ENCODE measurements around the gene IQCM.

Gene IQCM, protein sequence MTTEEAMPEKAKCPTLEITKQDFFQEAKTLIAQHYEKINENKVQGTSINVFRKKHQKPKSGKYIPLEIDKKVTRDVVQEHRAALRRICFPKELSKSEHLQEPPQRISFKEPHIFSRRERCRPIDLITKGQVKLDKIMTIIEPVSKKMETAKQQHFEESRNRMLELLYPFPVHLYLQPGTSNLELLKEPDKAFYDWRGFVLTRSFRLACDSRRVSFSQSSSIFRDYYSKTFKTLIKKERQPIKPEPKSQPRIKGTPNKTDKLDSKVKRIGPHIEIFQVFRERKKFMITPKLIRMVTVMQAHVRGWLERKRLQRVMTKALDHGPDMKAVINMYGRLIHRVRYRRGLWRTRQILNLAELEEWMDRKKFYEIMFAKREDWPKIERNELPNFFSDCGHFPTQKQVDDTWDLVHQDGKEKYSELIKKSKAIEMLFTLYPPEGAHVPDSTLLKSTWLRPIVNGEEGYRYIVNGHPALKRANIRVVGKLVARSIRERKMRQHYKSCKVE

DNA sequence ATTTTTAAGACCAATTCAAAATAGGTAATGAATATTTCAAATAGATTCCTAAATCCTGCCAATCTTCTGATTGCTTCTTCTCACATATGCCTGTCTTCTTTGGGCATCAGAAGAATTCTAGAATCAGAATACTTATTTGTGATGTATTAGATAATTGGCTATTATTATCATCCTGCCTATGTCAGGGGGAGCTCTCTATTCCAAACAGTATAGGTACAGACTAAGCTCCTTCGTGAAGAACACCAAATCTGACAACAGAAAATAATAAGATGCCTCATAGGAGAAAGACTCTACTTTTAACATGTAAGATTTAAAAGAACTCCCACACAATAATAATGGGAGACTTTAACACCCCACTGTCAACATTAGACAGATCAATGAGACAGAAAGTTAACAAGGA, at the start of gene IQCM:
IQCM (minus strand) TSS at position 101 of the 400 bp plus-strand sequence. CDS start 73,152 bp downstream, outside the sequence.
- no peak for DNase-seq (ENCODE audit: low read depth)

DNA sequence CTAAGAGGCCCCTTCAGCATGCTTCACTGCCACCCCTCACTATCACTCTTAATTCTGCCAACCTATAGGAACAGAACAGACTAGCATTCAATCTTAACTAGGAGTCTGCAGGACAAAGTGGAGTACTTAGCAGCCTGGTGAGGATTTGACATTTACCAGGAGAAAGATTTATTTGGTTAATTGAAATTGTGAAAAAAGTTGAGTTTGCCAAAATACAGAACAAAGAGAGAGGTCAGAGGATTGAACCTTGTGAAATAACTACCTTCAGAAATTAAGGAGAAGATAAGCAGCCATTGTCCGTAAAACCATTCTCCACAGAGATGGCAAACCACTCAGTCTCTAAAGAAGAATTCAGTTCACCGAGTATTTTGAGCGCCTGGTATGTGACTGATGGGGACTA, 41.8 kb upstream of the IQCM start:
- DNase-seq (ENCODE audit: low read depth), result no peak

DNA sequence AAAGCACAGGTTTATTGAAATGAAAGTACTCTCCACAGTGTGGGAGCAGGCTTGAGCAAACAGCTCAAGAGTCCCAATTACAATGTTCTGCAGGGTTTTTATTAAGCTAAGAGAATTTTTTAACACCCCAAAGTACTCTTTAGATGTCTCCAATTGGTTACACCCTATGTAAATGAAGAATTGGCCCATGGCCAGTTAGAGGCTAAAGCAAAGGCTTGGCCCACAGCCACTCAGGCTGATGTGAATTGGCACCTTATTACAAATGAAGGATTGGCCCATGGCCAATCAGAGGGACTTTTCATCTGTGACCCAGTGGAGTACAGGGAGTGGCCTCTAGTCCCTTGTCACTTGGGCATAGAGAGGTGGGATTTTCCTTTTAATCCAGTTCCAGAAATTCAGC, 30.1 kb upstream of the IQCM start:
- DNase-seq (ENCODE audit: low read depth), result no peak

DNA sequence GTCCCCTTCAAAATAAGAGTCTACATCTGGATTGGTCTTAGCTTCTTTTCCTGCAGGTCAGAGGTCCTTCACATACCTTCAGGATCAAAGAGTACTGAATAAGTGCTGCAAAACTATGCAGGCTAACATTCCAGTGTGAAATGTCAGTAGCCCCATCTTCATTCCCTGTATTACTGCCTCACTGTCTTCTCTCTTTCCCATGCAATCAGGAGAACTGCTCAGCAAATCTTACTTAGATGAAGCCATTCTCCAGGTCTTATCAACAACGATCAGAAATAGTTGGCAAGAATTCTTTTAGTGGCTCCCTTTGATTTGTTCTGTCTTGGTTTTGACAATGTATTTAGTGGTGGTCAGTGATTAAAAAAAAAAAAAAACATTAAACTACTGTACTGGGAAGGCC, 26.0 kb upstream of the IQCM start:
- DNase-seq (ENCODE audit: low read depth), result no peak

DNA sequence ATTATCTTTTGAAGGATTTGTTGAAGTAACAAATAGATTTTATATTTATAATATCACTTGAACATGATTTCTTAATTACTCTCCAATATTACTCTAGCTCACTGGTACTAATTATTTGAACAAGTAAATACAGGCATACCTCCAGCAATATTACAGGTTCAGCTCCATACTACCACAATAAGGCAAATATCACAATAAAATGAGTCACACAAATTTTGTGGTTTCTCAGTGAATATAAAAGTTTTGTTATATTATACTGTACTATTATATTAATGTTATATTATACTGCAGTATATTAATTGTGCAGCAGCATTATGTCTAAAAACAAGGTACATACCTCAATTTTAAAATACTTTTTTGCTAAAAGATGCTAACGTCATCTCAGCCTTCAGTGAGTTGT, 22.4 kb upstream of the IQCM start:
- DNase-seq (ENCODE audit: low read depth), result no peak

DNA sequence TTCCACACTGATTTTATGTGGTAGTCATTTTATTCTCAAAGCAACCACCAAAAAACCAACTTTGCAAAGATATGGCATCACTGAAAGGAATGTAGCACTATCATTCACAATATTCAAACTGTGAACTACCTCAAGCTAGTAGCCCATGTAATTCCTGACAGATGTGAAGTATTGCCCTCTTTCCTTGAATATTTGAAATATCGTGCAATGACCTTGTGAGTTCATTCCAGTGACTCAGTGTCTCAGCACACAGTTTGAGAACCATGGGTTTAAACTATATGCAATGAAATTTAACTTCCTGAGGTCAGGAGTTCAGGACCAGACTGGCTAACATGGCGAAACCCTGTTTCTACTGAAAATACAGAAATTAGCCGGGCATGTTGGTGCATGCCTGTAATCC, 20.9 kb upstream of the IQCM start:
- DNase-seq (ENCODE audit: low read depth), result no peak

DNA sequence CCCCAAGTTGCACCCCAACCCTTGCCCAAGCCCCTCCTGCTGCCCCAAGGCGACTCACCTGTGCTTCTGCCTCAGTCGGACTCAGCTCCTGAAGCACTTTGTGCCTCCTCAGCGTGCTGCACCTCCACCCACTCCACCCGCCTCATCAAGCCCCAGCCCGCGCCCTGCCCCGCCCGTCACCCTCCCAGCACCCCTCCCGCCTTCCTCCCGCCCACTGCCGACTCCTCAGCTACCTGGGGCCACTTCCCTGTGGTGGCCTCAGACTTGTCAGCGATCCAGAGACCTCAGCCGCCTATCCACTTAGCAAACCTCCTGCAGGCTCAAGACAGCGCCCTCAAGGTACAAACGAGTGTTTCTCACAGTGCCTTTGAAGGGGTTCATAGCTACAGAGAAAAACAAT, 19.6 kb upstream of the IQCM start:
- no peak for DNase-seq (ENCODE audit: low read depth)

DNA sequence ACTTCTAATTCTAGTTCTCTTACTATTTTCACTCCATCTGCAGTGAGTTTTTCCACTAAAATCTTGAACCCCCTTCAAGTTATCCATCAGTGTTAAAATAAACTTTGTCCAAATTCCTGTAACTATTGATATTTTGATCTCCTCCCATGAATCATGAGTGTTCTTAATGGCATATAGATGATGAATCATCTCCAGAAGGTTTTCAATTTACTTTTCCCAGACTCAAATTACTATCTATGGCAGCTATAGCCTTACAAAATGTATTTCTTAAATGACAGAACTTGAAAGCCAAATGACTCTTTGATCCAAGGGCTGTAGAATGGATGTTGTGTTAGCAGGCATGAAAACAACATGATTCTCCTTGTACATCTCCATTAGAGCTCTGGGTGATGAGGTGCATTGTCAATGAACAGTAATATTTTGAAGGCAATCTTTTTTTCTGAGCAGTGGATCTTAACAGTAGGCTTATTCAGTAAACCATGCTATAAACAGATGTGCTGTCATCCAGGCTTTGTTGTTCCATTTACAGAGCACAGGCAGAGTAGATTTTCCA, 16.1 kb upstream of the IQCM start:
- no peak for DNase-seq (ENCODE audit: low read depth)

DNA sequence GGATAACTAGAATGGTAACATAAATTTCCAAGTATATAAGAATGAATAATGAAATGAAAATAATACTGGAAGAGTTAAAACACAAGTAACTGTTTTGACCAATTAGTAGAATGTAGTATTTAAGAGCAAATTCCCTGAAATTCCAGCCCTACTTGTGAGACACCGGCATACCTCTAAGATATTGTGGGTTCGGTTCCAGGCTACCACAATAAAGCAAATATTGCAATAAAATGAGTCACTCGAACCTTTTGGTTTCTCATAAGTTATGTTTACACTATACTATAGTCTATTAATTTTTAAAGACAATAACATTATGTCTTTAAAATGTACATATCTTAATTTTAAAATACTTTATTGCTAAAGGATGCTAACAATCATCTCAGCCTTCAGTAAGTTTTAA, 15.2 kb upstream of the IQCM start:
- no peak for DNase-seq (ENCODE audit: low read depth)

DNA sequence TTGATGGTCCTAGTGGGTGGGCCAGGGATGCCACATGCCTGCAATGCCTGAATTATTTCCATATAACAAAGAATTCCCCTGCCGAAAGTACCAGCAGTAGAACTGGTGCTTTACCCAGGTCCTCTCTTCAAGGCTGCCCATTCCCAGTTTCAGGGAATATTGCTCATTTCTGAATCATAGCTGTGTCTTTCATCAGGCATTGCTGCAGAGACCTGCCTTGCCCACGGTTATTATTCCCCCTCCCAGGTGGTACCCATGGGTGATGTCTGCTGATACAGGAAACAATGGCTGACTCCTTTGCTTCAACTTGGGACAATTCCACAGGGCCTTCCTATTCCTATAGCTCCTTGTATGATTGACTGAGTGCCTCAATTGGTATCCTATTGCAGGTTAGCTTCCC, 9.7 kb upstream of the IQCM start:
- no peak for DNase-seq (ENCODE audit: low read depth)

DNA sequence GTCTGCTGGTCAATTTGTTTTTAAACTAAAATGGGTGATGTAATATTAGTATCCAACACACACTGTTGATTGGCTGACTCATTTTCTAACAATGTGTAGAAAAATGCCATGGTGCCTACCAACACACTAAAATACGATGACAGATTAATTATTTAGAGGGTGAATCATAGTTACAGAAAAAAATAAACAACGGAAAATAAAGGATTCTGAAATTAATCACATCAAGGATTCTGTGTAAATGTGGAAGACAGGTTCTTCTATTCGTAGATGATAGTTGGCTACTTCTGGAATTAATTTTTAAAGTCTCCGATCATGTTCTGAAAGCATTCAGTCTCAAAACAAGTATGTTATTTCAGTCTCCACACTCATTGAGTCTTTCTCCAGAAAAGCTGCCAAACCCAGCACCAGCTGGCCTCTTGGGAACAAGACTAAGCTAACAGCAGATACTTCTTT, 8.2 kb upstream of the IQCM start:
- DNase-seq (ENCODE audit: low read depth), result no peak

DNA sequence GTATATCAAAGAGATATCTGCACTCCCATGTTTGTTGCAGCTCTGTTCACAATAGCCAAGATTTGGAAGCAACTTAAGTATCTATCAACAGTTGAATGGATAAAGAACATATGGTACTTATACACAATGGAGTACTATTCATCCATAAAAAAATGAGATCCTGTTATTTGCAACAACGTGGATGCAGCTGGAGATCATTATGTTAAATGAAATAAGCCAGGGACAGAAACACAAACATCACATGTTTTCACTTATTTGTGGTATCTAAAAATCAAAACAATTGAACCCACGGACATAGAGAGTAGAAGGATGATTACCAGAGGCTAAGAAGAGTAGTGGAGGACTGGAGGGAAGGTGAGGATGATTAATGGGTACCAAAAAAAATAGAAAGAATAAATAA, 14.2 kb downstream of the IQCM start:
- DNase-seq (ENCODE audit: low read depth), result no peak

DNA sequence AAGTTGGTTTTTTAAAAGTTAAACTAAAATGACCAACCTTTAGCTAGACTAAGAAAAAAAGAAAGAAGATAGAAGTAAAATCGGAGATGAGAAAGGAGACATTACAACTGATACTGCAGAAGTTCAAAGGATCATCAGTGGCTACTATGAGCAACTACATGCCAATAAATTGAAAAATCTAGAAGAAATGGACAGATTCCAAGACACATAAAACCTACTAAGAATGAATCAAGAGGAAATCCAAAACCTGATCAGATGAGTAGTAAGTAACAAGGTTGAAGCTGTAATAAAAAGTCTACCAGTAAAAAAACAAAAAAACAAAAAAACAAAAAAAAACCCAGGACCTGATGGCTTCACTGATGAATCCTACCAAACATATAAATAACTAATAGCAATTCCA, 16.1 kb downstream of the IQCM start:
- DNase-seq (ENCODE audit: low read depth), result no peak

DNA sequence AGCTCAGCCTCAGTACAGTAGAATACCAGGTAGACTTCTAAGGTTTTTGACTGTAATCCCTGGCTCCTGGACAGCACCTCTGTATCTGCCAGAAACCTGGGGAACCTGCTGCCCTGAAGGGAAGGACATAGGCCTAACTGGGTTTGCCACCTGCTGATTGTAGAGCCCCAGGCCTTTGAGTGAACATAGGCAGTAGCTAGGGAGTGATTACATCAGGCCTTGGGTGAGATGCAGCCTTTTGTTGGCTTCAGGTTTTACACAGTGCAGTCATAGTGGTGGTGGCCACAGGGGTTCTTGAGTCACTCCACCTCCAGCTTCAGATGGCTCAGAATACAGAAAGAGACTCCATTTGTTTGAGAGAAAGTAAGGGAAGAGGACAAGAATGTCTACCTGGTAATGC, 19.3 kb downstream of the IQCM start:
- DNase-seq (ENCODE audit: low read depth), result no peak

DNA sequence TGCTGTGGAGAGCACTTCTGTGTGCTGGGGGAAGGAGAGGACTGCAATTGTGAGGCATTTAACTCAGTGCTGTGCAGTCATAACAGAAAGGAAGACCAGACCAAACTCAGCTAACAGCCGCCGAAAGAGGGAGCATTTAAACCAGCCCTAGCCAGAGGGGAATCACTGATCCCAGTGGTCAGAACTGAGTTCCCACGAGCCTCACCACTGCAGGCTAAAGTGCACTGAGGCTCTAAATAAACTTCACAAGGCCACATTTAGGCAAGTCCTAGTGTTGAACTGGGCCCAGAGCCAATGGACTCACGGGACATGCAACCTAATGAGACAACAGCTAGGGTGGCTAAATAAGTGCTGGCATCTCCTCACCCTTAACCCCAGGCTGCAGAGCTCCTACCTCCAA, 20.4 kb downstream of the IQCM start:
- DNase-seq (ENCODE audit: low read depth), result no peak

DNA sequence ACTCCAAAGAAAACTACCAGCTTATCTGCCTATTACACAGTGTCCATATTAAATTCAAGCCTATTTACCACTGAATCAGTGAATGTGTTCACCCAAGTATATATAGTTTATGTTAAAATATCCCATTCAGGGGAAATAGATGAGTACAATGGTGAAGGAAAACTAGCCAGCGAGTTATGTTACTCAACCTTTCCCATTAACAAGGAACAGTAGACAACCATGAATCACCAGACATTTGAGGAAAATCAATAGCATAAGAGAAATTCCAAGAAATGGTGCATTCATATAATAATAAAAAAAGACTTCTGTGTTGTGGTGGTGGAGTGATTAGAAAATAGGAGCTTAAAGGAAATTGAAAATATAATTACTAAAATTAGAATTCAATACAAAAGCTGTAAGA, 21.3 kb downstream of the IQCM start:
- no peak for DNase-seq (ENCODE audit: low read depth)

DNA sequence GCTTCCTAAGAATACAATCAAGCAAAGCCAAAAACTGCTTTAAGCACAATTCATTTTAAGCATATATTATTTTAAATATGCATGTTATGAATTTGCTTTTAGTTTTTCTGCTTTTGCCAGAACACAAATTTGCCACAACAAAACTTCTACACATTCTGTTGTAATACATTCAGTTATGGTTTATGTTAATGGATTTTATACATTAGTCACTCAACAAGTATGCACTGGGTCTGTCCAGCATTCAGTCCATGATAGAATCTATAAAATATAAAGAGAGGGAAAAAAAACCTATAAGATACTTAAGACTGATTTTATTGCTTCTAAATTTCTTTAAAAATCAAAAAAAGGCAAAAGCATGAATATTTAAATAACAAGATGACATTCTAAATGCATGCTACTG, 22.2 kb downstream of the IQCM start:
- no peak for DNase-seq (ENCODE audit: low read depth)

DNA sequence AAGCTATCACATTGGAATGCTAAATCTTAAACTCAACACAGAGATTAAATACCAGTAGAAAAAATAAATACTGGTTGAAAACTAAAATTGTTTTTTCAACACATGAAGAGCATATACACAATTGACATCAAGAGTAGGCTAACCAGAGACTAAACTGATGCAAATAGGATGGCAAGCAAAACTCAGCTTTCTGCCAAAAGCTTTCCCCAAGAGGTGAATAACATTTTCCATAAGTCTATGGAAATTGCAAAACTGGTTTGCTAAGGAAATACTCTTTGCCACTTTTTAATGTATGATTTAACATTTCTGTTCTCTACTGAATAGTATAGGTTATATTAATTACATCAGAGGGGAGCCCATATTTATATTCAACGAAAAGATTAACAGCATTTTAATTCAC, 23.8 kb downstream of the IQCM start:
- DNase-seq (ENCODE audit: low read depth), result no peak

DNA sequence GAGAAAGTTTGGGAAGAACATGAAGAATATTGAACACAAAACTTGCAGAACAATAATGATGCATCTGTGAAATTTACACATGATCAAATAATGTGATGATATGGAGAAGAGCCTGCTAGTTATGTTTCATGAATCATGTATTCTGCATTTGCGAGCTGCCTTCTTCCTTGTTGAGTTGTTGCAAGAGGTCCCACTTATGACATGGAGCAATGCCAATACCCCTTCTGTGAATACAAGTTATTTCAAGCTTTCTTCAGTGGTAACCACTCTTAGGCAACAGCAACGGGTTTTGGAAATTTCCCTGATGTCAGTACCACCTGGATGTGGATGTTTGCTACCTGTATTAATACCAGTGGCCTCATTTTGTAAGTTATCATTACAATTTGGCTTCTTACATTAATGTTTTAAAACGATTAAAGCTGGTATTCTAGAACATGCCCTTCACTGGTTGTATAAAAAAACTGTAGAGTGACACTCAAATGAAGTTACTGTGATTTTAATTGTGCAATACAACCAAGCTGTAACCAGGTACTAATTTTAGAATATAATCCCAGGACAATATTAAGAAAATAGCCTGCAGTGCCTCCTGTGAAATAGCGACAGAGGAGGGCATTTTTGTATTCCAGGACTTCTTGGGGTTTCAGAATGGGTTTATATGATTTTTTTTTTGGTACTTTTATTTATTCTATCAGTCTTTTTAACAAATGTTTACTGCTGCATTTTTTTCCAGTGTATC, 25.3 kb downstream of the IQCM start:
- no peak for DNase-seq (ENCODE audit: low read depth)

DNA sequence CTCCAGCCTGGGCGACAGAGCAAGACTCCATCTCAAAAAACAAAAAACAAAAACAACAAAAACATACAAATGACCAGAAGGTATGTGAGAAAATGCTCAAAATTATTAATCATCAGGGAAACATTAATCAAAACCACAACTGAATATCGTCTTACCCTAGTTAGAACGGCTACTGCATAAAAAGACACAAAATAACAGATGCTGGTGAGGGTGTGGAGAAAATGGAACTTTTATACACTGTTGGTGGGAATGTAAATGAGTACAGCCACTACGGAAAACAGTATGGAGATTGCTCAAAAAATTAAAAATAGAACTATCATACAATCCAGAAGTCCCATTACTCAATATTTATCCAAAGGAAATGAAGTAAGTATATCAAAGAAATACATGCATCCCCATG, 27.3 kb downstream of the IQCM start:
- no peak for DNase-seq (ENCODE audit: low read depth)

DNA sequence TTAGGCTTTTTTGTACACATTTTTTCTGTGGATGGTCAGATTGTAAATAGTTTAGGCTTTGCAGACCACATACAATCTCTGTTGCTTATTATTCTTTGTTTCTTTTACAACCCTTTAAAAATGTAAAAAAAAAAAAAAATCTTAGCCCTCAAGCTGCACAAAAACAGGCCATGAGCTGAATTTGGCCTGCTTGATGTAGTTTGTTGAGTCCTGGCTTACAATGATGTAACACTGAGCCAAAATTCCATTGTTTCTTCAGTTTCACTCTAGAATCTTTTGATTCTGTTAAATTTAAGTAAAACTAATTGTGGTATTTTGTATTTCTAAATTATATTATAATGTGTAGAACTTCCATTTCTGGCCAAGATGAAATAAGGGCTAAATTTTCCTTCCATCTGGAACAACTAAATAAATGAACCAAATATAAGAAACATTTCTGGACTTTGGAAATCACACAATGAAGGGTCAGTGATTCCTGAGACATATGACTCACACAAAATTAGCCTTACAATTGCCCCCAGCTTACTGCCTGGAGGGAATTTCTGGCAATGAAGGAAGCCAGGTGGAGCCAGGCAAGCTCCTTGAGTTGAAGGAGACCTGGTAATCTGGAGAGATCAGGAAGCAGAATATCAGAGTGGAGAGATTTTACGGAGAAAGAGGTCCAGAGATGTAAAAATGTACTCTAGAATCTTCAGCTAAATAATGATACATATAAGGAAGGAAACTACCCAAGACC, 29.8 kb downstream of the IQCM start:
- no peak for DNase-seq (ENCODE audit: low read depth)

DNA sequence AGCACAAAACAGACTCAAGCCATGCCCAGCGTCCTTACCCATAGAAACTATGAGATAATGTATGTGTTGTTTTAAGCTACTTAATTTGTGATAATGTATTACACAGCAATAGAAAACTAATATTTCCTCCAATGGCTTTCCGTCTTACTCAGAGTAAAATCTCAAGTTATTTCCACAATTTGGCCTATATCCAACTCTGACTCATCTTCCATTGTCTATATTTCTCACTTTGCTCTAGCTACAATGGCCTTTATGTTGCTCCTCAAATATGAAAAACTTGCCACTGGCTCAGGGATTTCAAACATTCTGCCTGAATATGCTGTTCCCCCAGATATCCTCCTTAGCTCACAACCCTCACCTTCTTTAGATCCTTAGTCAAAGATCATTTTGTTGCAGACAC, 31.6 kb downstream of the IQCM start:
- DNase-seq (ENCODE audit: low read depth), result no peak

Data from activated T-cell treated with anti-CD3 and anti-CD28 coated beads for 1 hour (primary cell).